HG03354 (cell line): Measurements from ENCODE around the gene CLASP2.
"Not testable (repeated sequence)": the region's sequence is repeated elsewhere in the genome, so short reads cannot be mapped to it uniquely, and the experiment has no call there.

Source experiments
- ATAC-seq: cut with Tn5 transposase; IDR thresholded peaks from one replicate; pipeline ENCODE4 v1.9.1; 2021; ENCODE audit warnings: mild to moderate bottlenecking; ENCODE audit not compliant: unreplicated experiment, poor library complexity, severe bottlenecking

The CLASP2 gene

DNA sequence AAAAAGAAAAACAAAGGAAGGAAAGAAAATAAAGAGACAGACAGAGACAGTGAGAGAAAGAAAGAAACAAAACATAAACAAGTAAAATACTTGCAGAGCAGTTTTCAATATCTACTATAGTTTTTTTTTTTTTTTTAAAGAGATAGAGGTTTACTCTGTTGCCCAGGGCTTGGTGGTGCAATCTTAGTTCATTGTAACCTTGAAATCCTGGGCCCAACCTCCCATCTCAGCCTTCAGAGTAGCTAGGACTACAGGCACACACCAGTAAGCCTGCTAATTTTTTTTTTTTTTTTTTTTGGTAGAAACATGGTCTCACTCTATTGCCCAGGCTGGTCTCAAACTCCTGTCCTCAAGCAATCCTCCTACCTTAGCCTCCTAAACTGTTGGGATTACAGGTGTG is 23.1 kb downstream of the CLASP2 start:
- no peak for ATAC-seq

DNA sequence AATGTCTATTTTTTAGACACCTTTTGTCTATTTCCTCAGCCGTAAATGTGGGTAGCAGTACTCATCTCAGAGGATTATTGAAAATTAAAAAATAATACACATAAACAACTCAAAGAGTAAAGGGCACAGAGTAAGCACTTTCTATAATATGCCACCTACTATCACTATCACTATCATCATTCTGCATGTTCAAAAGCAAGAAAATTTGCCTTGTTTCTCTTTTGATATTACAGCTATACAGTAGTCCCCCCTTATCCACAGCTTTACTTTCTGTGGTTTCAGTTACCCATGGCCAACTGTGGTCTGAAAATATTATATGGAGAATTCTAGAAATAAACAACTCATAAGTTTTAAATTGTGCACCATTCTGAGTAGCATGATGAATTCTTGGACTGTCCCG is 27.7 kb downstream of the CLASP2 start:
- ATAC-seq = no peak

DNA sequence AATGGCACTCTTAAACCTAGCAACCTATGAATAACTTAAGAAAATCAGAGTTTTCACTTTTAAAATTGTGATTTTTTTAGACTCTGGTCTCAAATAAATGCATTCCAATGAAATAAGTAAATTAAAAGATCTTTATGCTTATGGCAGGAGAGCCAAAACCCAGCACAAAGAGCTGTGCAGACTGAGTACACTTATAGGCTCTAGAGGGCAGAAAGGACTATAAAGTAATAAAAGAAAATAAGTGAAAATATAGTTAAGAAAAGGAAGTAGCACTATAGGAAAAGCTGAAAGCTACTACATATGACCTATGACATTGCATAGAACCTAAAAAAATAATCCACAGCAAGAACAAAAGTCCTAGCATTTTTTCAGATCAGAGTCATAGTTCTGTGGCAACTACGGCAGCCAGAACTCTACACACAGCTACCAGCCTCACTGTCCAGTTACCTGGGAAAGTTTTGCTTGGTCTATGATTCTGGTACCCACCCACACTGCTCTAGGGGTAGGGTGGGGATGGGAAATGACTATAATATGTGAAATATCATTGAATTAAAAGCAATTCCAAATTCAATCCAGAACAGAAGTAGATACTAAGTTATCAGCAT is 30.5 kb downstream of the CLASP2 start:
- ATAC-seq = no peak

DNA sequence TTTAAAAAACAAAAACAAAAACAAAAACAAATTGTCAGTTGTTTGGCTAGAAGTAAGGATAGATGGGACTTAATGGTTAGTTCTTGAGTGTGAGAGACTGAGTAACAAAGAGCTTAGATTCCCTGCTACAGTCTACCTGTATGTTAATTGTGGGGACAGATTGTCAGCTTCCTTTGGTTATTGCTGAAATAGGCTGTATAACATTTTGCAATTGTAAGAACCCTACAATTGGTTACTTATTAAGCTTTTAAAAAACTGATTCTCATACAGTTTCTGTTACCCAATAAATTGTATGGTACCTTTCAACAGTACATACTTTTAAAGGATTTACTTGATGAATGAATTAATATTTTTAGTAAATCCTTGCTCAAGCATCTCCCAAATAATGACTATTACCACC is 35.3 kb downstream of the CLASP2 start:
- no peak for ATAC-seq

DNA sequence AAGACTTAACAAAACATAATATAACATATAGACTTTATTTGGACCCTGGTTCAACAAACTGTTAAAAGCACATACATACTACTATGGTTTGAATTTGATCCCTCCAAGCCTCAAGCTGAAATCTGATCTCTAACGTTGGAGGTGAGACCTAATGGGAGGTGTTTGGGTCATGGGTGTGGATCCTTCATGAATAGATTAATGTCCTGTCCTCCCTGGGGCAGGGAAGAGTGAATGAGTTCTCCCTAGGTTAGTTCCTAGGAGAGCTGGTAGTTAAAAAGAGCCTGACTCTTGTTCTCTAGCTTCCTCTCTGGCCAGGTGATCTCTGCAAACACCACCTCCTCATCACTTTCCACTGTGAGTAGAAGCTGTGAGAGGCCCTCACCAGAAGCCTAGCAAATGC is 36.4 kb downstream of the CLASP2 start:
- no peak for ATAC-seq

DNA sequence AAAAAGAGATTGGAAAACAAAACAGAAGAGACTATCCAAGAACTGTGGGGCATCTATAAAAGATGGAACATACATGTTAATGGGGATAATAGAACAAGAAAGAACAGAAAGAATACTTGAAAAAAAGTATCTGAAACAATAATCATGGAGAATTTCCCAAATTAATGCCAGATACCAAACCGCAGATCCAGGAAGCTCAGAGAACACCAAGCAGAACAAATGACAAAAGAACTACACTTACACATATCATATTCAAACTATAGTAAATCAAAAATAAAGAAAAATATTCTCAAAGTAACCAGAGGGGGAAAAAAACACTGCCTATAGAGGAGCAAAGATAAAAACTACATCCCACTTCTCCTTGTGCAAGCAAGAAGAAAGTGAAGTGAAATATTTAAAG is 40.0 kb downstream of the CLASP2 start:
- no peak for ATAC-seq

DNA sequence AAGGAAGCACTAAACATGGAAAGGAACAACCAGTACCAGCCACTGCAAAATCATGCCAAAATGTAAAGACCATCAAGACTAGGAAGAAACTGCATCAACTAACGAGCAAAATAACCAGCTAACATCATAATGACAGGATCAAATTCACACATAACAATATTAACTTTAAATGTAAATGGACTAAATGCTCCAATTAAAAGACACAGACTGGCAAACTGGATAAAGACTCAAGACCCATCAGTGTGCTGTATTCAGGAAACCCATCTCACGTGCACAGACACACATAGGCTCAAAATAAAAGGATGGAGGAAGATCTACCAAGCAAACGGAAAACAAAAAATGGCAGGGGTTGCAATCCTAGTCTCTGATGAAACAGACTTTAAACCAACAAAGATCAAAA is 44.6 kb downstream of the CLASP2 start:
- ATAC-seq = not testable (repeated sequence)

DNA sequence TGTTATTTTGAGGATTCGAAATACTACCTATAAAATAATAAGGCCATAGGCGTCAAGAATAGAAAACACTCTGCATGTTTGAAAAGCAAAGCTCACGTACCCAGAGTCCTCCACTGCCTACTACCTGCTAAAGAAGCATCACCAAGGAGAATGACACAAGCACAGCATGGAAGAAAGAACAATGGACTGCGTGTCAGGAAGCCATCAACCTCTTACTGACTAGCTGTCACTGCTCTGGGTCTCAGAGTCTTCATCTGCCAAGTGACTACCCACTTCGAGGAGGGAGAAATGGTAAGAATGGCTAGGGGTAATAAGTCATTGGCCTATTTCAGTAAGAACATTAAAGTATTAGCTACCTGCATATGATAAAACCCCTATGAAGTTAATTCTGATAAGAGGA is 49.4 kb downstream of the CLASP2 start:
- no peak for ATAC-seq

DNA sequence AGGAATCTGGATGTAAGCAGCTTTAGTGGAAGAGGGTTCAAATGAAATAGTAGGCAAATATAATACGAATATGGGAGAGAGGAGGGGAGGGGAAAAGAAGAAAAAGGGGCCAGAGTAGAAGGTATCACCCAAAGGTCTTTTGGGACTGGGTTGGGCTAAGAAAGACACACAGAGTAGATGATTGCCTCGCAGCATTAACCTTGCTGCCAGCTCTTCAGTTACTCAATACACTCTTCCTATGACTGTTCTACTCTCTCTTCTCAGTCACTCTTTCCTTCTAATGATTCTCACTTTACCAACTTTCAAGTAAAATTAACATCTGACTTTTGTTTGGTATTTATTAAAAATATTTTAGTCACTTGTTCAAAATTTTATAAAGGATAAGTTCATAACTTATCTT is 52.8 kb downstream of the CLASP2 start:
- ATAC-seq = peak; percentile 60

DNA sequence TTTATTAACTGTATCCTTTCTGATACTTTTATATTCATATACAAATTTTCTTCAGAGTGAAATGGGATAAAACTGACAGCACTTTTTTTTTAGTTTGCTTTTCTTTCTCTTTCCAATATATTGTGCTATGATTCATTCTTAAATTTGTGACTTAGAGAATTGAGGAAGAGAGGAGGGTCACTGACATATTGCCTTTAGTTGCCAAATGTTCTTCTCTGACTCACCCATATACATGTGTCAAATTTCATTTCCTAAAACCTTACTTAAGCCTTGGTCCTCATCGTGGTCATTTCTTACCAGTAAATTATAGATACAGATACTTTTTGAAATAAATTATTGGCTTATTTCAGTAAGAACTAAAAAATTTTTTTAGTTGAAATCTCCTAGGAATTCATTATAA is 53.9 kb downstream of the CLASP2 start:
- no peak for ATAC-seq

DNA sequence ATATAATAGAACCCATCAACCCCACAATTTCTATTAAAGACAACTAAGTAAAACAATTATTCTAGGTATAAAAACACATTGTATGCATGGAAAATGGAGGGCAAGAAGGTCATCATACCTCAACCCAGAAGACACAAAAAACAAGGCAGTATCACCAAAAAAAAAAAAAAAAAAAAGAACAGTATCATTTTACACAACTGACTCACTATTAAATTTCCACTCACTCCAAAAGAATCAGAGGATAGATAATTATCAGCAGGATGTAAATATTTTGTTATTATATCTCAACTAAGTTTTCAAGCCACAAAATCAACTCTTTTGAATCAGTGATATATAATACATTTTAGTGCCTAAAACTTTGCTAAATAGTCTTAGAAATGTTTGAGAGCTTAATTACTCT is 55.0 kb downstream of the CLASP2 start:
- ATAC-seq = no peak

DNA sequence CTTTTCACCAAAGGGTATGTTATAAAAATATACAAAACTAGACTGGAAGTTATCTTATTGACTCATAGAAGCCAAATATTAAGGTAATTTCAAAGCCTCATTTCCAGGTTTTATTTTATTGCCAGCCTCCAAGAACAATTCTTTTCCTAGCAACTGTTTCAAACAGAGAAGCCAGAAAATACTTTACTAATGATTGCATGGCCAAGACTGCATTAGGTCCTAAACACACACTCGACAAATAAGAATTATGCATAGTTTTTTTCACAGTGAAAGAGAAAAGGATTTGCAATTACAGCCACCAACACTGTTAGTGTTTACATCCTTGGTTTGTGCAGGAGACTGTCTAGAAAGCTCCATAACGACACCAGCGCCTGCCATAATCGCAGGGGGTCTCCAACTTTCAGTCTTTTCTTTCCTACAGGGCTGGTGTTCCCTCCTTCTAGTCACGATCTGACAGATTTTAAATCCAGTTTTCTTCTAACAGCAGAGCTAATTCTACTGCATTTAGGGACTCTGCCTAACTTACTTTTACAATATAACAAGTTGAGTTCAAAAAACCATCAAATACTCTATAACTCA is 58.1 kb downstream of the CLASP2 start:
- ATAC-seq = no peak

DNA sequence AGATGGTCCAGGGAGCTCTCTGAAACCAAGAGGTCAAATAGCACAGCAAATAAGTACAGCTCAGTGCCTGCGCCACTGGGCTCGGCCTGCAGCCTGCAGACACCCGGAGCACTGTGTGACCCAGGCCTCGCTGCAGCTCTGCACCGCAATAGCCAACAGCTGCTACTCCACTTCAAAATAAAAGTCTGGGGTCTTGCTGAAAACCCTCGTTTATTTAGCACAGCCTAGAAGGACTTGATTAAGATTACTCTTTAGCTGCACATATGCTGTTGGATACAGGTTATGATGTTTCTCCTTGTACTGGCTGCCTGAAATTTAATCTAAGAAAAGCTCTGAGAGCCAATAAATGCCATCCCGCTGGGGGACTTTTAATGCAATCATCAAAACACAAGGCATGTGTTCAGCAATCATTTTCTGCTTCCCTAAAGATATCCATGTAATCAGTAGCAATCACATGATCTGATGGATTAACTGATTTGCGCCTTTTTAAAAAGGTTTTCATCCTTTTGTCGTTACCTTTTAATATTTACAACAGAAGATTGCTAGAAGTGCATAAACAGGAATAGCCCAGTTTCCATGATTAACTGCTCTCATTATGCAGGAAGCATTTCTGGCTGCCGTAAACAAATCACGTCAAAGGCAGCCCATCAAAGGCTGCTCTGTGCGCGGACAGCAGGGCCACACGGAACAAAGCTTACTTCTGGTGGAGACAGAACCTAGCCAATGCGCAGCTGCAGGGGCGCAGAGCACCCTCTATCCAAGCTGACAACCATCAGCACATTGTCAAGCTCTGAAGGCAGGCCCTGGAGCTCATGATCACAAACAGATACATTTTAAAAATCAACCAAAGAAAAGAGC is 58.8 kb downstream of the CLASP2 start:
- ATAC-seq = peak; percentile 95

DNA sequence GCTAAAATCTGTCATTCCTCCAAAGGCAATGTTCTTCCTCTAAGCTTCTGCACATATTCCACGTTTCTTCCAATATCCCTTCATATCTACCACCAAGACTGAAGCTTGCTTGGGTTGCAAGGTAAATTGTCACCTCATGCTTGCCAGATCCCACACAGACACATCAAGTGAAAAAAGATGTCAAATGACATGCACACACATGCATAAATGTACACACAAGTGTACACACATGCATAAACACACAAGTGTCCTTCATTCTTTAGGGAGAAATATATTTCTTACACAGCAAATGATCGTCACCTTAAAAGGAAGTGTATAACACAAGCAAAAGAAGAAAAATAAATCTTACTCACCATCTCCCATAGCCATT is 59.4 kb downstream of the CLASP2 start:
- peak; percentile 19 for ATAC-seq

DNA sequence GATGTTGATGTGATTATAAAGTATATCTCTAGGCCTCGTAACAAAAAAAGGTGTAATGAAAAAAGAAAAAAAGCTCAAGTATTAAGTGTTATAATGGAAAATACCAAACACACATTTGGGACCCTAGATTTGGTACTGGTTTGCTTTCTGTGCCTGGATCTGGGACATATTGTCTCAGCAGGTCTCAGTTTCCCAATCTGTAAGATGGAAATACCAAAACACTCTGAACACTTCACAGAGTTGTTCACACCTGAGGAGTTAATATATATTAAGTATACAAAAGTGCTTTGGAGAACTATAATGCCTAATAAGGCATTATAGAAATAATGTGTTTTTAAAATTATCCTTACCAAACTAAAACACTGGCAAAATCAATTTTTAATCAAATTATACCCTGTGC is 60.0 kb downstream of the CLASP2 start:
- no peak for ATAC-seq

DNA sequence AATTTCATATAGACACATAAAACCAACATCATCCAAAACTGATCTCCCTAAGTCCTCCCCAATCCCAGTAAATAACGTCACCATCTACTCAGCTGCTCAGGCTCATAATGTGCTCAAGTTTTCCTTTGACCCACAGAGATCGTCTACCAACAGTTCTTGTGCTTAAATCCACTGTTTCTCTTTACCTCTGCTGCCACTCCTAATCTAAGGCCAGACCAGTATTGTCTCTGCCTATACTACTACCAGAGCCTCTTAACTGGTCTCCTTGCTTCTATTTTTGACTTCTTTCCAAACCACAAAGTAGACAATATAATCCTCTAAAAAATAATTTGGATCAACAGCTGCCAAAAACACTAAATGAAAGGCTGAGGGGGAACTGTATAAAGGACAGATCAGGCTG is 65.3 kb downstream of the CLASP2 start:
- no peak for ATAC-seq

DNA sequence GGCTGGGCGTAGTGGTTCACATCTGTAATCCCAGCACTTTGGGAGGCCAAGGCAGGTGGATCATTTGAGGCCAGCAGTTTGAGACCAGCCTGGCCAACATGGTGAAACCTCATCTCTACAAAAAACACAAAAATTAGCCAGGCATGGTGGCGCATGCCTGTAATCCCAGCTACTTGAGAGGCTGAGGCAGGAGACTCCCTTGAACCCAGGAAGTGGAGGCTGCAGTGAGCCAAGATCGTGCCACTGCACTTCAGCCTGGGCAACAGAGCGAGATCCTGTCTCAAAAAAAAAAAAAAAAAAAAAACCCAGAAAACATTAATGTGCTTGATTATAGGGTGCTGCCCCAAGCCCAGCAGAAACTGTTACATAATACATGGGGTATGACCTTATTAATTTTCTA is 67.0 kb downstream of the CLASP2 start:
- not testable (repeated sequence) for ATAC-seq

DNA sequence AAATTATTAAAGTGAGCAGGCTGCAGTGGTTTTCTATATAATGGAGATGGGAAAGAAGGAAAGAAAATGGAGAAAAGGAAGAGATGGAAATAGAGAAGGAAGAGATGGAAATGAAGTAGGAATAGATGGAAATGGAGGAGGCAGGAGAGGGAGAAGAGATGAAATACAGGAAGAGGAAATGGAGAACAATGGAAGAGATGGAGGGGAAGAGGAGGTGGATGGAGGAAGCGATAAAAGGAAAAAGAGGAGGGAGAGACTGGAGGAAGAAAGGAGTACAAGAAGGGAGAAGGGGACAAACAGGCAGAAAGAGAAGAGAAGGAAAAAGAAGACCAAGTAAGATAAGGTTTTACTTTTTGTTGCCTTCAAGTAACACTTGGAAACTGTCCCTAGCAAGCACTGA is 67.6 kb downstream of the CLASP2 start:
- ATAC-seq = no peak

DNA sequence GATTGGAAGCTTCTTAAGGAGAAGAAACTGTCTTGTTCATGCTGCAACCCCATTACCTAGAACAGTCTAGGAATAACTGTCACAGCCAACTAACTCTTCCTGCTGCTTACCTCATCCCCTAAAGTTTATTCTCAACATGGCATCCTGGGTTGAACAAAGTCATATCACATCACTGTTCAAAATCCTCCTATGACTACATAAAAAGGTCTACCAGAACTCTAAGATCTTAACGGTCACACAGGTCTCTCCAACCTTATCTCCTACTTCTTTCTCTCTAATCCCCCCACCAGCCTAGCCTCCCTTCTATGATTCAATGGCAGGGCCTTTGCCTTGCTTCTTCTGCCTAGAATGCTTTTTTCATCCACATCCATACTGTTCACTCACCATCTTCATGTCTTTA is 69.3 kb downstream of the CLASP2 start:
- ATAC-seq = no peak

DNA sequence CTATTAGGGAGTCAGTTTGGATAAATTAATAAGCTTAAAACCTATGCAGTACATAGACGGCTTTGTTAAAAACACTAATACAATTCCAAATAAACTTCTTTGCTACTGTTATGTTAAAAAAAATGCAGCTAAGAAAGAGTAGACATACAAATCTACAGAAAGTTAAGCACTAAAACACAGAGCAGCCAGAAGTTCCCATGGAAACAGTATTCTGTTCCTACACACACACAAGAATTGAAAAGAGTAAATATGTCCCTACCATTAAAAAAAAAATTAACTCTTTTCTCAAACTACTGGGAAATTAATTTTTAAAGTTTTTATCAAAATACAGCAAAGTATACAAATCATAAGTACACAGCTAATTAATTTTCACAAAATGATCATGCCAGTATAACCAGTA is 71.6 kb downstream of the CLASP2 start:
- ATAC-seq = no peak

DNA sequence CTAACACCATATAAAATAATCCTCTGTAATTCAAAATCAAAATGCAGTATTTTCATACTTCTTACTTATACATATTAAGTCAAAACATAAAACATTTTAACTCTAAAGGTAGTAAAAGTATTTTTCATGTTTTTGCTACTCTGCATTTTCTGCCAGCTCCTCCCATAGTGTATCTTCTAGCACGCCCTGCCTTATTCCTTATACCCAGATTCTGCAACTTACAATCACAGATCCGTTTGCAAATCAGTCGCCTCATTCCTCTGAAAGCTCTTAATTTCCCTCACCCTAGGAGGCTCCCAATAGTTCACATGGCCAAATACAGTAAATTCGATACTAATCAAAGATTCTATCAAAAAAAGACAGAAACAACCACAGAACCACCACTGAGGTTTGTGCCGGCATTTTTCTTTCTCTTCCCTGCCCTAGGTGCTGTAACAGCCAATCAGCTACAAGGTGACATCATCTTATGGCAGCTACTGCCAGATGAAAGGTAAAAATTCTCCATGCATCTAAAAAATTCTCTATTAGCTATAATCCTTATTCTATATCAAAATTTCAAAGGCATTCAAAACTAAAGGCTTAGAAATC is 72.9 kb downstream of the CLASP2 start:
- no peak for ATAC-seq
